H1 (cell line): ENCODE data around the gene NR5A2.

Experiments used
- CEBPB ChIP-seq: IDR thresholded peaks from 2 replicates; pipeline ENCODE4 v1.6.1; 2012; ENCODE audit warnings: low read depth, low read length
- CHD2 ChIP-seq: IDR thresholded peaks from 2 replicates; pipeline ENCODE4 v1.6.1; 2012; ENCODE audit warnings: low read length, improper control_type of control experiment
- CREB1 ChIP-seq: IDR thresholded peaks from 2 replicates; pipeline ENCODE4 v1.6.1; 2012; ENCODE audit warnings: inconsistent platforms
- CTCF ChIP-seq, 3 experiments: IDR thresholded peaks; 1 replicate in 2 of 3; 2 replicates in 1 of 3; pipeline versions ENCODE4 v1.5.1 to v1.6.1; 2011; ENCODE audit warnings: low read length in 3 of 3, mild to moderate bottlenecking in 3 of 3, inconsistent platforms in 2 of 3, low read depth in 1 of 3, moderate library complexity in 1 of 3; ENCODE audit not compliant: insufficient read depth in 1 of 3; ENCODE audit errors: control extremely low read depth in 1 of 3
- JUND ChIP-seq: IDR thresholded peaks from 2 replicates; pipeline ENCODE4 v1.6.1; 2011; ENCODE audit warnings: mild to moderate bottlenecking, improper control_type of control experiment, low read length
- PHF8 ChIP-seq: fragments of 200-600 bp; sonication (generic); conservative IDR thresholded peaks from 2 replicates; pipeline ENCODE4 v1.7.1; 2012; ENCODE audit warnings: low read depth, mild to moderate bottlenecking, inconsistent platforms, low read length, moderate library complexity
- POLR2A ChIP-seq, 2 experiments: IDR thresholded peaks; 1 replicate in 1 of 2; 2 replicates in 1 of 2; pipeline ENCODE4 v1.6.1; 2011; ENCODE audit warnings: low read depth in 2 of 2, low read length in 2 of 2, mild to moderate bottlenecking in 2 of 2; ENCODE audit errors: control extremely low read depth in 1 of 2
- POLR2AphosphoS5 ChIP-seq: IDR thresholded peaks from 2 replicates; pipeline ENCODE4 v1.6.1; 2011; ENCODE audit warnings: low read depth, low read length
- RAD21 ChIP-seq, 2 experiments: IDR thresholded peaks in 1 of 2; conservative IDR thresholded peaks in 1 of 2; 2 replicates each; pipeline ENCODE4 v1.6.1; 2011; ENCODE audit warnings: low read depth in 2 of 2, low read length in 2 of 2, improper control_type of control experiment in 1 of 2, inconsistent platforms in 1 of 2, mild to moderate bottlenecking in 1 of 2, moderate library complexity in 1 of 2
- SP1 ChIP-seq: IDR thresholded peaks from 2 replicates; pipeline ENCODE4 v1.6.1; 2011; ENCODE audit warnings: low read depth, low read length
- USF2 ChIP-seq: IDR thresholded peaks from 2 replicates; pipeline ENCODE4 v1.6.1; 2011; ENCODE audit warnings: low read length, improper control_type of control experiment
- ZNF274 ChIP-seq: IDR thresholded peaks from 2 replicates; pipeline ENCODE4 v1.7.0; 2012; ENCODE audit warnings: low read length, borderline replicate concordance; ENCODE audit errors: extremely low read depth

- no peak for TF ChIP-seq JUND
- TF ChIP-seq CHD2, result no peak
- no peak for TF ChIP-seq CEBPB
- no peak for TF ChIP-seq CTCF (IDR thresholded peaks at IDR 0.05; ENCODE audit: control extremely low read depth in 1 of 3, insufficient read depth in 1 of 3, low read depth in 1 of 3, low read length in 3 of 3)
- no peak for TF ChIP-seq PHF8
- TF ChIP-seq POLR2A (IDR thresholded peaks at IDR 0.05; ENCODE audit: control extremely low read depth in 1 of 2, low read depth in 2 of 2, low read length in 2 of 2), result no peak
- no peak for TF ChIP-seq POLR2AphosphoS5
- TF ChIP-seq ZNF274, result no peak
- TF ChIP-seq SP1, result no peak
- TF ChIP-seq CREB1, result no peak
- TF ChIP-seq RAD21 (IDR thresholded peaks at IDR 0.05 in 1 of 2, conservative IDR thresholded peaks at IDR 0.05 in 1 of 2; ENCODE audit: low read depth in 2 of 2, low read length in 2 of 2), result no peak
- no peak for TF ChIP-seq USF2
These were observed 8.6 kb downstream of the NR5A2 start for GRCh38 chr1:200035956-200036618.
